Neural cell (in vitro differentiated cells): ENCODE measurements around the gene SPATA2.

Source experiments
- EZH2 ChIP-seq: fragments of 200-600, 300-800 bp; shearing (Covaris generic), sonication (generic); IDR thresholded peaks from 2 replicates; pipeline ENCODE4 v1.6.1; 2014; ENCODE audit warnings: antibody characterized with exemption, low read length, borderline replicate concordance, mild to moderate bottlenecking; ENCODE audit not compliant: insufficient read depth, poor library complexity, severe bottlenecking
- REST ChIP-seq: IDR thresholded peaks from 2 replicates; pipeline ENCODE4 v1.6.1; 2012; ENCODE audit warnings: borderline replicate concordance

DNA sequence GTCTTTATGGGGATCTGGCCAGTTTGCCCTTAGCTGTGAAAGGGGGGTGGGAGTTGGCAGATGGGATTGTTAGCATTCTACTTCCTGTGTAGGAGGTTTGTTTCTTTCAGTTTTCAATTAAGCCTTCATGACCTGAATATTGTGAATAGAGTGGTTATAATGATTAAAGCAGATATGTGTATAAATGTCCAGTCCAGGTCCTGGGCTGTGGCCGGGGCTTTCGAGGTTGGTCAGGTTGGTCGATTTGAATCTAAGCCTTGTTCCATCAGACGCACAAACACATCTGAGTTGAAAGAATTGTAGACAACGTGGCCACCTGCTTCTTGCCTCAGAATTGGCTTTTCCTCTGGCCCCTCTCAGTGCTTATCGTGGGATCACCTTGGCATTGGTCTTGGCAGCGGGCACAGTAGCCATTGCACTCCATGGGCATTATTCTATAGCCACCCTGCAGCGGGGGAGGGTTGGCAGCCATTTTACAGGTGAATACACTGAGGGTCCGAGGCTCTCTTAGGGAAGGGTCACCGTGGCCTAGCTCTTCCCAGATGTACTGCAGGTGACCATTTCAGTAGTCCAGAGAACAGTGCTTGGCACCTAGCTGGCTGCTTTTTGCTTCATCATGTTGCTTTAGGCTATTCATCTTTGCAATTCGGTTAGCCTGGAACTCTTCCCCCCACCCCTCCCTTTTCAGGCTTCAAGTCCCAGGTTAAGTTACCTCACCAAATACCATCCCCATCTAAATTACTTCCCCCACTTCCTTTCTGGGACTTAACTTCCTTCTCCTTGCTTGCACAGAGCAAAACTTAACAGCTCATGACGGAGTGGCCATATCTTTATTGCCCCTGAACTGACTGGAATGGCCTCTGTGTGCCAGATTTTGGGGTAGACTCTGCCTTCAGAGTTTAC, 21.9 kb upstream of the SPATA2 start:
- TF ChIP-seq EZH2 = no peak
- TF ChIP-seq REST = no peak
